Breast epithelium (tissue), 3 donors: ENCODE results near the gene MNT.

ENCODE experiments used
- POLR2A ChIP-seq: fragments of 450-650 bp; IDR thresholded peaks from one replicate; pipeline ENCODE4 v1.6.1; 2016; ENCODE audit warnings: antibody characterized with exemption, mild to moderate bottlenecking, moderate library complexity
- TF ChIP-seq, protein P1 (sequence below), 3 donors: fragments of 450-650 bp; IDR thresholded peaks; one replicate each; pipeline ENCODE4 v1.5.1; 2016 to 2017; ENCODE audit warnings: antibody characterized with exemption in 3 of 3, mild to moderate bottlenecking in 3 of 3, moderate library complexity in 3 of 3

DNA sequence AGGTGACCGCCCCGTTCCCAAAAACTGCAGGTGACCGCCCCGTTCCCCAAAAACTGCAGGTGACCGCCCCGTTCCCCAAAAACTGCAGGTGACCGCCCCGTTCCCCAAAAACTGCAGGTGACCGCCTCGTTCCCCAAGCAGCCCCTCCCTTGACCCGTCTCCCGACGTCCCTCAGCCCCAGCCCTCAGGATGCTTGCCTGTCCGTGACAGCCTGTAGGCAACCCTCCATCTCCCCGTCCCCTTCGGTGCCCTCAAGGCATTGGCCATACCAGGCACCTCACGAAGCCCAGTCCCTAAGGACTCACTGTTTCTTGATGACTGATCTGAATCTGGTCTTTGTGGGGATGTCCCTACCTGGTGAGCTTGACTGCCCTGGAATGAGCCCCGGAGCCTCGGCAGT lies 38.4 kb downstream of the MNT start:
- TF ChIP-seq, protein P1, sequence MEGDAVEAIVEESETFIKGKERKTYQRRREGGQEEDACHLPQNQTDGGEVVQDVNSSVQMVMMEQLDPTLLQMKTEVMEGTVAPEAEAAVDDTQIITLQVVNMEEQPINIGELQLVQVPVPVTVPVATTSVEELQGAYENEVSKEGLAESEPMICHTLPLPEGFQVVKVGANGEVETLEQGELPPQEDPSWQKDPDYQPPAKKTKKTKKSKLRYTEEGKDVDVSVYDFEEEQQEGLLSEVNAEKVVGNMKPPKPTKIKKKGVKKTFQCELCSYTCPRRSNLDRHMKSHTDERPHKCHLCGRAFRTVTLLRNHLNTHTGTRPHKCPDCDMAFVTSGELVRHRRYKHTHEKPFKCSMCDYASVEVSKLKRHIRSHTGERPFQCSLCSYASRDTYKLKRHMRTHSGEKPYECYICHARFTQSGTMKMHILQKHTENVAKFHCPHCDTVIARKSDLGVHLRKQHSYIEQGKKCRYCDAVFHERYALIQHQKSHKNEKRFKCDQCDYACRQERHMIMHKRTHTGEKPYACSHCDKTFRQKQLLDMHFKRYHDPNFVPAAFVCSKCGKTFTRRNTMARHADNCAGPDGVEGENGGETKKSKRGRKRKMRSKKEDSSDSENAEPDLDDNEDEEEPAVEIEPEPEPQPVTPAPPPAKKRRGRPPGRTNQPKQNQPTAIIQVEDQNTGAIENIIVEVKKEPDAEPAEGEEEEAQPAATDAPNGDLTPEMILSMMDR (IDR thresholded peaks at IDR 0.05): no peak
- no peak for TF ChIP-seq POLR2A
